Activated naive CD4-positive, alpha-beta T cell treated with Interleukin-2 at 50 U/mL for 16 hours (primary cell): ENCODE data around the gene ACP5.
"Not testable (repeated sequence)": the region's sequence is repeated elsewhere in the genome, so short reads cannot be mapped to it uniquely, and the experiment has no call there.

Source experiments
- DNase-seq: peaks from one replicate; pipeline ENCODE4 v3.0.0-alpha.2; 2020

Gene ACP5

GRCh38 chr19:11578258-11579142 is 1.1 kb upstream of the ACP5 start:
- peak; percentile 48 for DNase-seq

DNA sequence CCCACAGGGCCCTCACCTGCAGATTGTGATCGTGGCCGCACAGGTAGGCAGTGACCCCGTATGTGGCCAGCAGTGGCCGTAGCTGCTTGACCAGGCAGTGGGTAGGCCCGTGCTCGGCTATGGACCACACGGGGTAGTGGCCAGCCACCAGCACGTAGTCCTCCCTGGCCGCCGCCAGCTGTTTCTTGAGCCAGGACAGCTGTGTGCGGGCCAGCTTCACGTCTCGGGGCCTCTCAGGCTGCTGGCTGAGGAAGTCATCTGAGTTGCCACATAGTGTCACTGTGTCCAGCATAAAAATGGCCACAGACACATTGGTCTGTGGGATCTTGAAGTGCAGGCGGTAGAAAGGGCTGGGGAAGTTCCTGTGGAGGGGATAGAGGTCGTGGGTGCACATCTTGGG is 1.2 kb downstream of the ACP5 start:
- DNase-seq: no peak

GRCh38 chr19:11574689-11575088 is 2.8 kb downstream of the ACP5 start:
- DNase-seq: no peak

DNA sequence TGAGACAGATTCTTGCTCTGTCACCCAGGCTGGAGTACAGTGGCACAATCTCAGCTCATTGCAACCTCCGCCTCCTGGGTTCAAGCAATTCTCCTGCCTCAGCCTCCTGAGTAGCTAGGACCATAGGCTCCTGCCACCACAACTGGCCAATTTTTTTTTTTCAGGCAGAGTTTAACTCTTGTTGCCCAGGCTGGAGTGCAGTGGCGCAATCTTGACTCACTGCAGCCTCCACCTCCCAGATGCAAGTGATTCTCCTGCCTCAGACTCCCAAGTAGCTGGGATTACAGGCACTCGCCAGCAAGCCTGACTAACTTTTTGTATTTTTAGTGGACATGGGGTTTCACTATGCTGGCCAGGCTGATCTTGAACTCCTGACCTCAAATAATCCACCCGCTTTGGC is 3.7 kb downstream of the ACP5 start:
- not testable (repeated sequence) for DNase-seq

DNA sequence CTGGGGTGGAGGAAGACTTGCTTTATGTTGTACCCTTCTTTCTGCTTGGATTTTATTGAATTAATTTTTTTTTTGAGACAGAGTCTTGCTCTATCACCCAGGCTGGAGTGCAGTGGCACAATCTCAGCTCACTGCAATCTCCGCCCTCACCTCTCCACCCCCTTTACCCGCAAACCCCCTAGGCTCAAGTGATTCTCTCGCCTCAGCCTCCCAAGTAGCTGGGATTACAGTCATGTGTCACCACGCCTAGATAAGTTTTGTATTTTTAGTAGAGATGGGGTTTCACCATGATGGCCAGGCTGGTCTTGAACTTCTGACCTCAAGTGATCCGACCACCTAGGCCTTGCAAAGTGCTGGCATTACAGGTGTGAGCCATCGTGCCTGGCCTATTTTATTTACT is 4.1 kb downstream of the ACP5 start:
- not testable (repeated sequence) for DNase-seq

DNA sequence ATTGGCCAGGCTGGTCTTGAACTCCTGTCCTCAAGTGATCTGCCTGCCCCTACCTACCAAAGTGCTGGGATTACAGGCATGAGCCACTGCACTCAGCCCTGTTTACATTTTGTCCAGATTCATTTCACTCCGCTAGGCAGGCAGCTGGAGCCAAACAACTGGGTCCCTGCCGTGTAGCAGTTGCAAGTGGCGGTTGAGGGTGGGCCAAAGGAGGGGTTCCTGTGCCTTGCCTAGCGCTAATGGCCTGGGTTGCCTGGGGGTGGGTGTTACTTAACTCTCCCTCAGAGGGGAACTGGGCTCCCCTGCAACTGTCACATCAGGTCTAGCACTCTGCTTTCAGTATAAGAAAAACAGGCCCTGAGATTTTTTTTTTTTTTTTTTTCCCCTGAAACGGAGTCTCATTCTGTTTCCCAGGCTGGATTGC is 7.4 kb downstream of the ACP5 start:
- no peak for DNase-seq

DNA sequence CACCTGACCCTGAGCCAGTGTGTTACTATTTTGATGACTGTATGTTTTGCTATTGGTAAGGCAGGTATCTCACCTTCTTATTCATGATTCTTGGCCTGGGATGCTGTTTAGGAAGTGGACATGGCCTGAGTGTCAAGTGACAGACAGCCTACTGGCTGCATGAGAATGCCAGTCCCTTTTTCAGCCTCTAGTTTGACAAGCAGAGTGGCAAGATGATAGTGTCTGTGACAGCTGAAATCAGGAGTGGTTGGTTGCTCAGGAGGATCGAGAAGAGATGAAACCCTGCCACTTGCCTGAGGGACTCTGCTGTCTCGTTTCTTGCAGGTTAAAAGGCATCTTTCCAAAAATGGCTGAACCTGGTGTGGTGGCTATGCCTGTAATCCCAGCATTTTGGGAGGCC is 11.3 kb downstream of the ACP5 start:
- no peak for DNase-seq

DNA sequence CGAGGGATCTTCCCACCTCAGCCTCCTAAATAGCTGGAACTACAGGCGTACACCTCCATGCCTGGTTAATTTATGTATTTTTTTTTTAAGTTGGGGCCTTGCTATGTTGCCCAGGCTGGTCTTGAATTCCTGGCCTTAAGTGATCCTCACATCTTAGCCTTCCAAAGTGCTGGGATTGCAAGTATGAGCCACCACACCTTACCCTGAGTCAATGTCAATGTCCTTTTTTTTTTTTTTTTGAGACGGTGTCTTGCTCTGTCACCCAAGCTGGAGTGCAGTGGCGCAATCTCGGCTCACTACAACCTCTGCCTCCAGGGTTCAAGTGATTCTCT is 11.8 kb downstream of the ACP5 start:
- not testable (repeated sequence) for DNase-seq

GRCh38 chr19:11564082-11564807 is 13.2 kb downstream of the ACP5 start:
- DNase-seq: not testable (repeated sequence)

DNA sequence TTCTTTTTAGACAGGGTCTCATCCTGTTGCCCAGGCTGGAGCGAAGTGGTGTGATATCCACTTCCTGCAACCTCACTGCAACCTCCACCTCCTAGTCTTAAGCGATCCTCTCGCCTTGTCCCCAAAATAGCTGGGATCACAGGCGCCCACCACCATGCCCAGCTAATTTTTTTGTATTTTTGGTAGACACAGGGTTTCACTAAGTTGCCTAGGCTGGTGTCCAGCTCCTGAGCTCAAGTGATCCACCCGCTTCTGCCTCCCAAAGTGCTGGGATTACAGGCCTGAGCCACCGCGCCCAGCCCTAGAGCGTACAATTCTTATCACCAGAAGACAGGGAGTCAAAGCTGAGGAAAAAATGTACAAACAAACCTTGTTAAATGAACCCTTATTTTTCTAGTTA is 13.9 kb downstream of the ACP5 start:
- no peak for DNase-seq

GRCh38 chr19:11560404-11561051 is 16.9 kb downstream of the ACP5 start:
- DNase-seq: peak; percentile 49

- DNase-seq: peak; percentile 96
These were observed 18.3 kb downstream of the ACP5 start, which contains the start of gene ELOF1 for GRCh38 chr19:11558881-11559828. TSS of gene ELOF1 (minus strand) at chr19:11559230. CDS start at chr19:11554347, 4,883 bp downstream.

DNA sequence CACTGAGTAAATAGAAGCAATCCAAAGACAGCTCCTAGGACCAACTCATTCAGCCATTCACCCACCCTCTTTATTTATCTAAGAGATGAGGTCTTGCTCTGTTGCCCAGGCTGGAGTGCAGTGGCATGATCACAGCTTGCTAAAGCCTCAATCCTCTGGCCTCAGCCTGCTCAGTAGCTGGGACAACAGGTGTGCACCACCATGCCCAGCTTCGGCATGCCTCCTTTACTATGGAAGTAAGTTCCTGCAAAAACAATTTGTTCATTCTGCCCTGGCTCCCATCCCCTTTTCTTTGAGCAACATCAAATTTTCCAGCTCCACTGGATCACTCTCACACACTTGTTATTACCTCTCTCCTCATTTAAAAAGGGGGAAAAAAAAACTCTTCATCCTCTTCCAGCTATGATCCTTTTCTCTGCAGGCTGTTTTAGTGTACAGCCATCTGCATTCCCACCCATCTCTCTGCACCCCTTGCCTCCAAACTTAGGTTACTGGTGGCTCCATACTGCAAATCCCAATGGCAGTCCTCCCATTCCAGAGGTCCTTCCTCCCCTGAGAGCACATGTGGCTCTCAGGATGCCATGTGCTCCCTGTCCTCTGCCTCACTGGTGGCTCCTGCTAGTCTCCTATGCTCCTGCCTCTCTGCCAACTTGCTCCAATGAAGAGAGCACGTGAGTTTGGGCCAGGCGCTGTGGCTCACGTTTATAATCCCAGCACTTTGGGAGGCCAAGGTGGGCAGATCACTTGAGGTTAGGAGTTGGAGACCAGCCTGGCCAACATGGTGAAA is 20.6 kb downstream of the ACP5 start:
- no peak for DNase-seq

DNA sequence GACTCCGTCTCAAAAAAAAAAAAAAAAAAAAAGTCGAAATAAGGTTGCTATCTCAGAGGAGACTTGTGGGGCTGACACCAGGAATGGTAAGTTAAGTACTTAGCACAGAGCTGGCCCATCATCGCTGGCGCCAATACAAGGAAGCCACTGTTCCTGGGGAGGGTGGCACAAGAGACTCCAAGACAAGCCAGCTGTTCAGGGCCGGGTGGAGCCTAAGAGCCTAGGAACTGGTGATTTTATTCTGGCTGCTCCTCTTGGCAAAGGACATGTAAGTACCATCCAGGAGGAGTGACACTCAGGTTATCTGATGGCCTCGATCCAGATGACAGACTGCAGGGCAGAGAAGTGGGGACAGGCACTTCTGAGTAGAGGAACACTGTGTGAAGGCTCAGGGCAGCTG is 22.2 kb downstream of the ACP5 start:
- DNase-seq: no peak

DNA sequence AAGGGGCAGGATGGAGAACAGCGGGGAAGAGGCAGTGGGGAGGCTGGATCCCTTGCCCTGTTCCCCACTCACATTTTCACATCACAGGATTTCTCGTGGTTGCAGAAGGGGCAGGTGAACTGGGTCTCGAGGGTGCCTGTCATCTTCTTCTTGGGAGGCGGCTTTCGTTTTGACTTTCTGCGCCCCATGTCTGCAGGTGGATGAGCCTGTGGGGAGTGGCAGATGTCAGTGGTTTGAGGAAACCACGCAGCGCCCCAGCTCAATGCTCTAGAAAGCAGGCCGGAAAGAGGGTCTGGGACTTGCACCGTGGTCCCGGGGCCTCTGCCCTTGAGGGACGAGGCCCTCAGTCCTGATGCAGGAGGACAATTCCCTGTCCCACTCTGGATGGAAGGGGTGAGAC is 23.3 kb downstream of the ACP5 start:
- no peak for DNase-seq

DNA sequence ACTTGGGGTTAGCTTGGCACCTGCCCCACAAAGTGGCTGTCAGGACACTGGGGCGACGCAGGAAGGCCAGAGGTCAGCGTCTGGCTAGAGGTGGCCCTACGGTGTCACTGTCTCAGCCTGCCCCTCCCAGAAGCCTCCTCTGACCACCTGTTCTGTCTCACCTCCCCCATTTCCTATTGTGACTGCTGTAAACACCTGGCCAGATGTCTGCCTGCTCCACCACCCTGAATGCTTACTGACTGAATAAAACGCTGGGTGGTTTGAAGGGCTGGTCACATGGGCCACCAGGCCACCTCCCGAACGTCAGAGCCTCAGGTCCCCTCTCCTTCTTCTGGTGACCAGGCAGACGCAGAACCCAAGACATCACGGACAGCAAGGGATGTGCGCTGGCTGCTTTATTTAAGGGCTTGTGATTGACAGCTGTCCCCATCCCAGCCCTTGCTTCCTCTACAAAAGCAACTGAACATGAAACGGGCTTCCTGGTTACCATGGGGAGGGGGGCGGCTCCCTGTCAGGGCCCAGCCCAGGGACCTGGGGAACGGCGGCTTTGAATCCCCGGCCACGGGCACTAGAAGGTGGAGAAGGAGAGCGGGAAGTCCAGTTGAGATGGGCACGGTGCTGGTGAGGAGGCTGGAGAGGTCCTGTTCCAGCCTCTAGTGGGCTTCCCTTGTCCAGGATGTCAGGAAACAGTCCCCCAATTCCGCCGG is 24.6 kb downstream of the ACP5 start:
- DNase-seq: no peak

- no peak for DNase-seq
These were observed 25.7 kb downstream of the ACP5 start for GRCh38 chr19:11551603-11552235.

- no peak for DNase-seq
These were observed 27.2 kb downstream of the ACP5 start for GRCh38 chr19:11550265-11550664.

DNA sequence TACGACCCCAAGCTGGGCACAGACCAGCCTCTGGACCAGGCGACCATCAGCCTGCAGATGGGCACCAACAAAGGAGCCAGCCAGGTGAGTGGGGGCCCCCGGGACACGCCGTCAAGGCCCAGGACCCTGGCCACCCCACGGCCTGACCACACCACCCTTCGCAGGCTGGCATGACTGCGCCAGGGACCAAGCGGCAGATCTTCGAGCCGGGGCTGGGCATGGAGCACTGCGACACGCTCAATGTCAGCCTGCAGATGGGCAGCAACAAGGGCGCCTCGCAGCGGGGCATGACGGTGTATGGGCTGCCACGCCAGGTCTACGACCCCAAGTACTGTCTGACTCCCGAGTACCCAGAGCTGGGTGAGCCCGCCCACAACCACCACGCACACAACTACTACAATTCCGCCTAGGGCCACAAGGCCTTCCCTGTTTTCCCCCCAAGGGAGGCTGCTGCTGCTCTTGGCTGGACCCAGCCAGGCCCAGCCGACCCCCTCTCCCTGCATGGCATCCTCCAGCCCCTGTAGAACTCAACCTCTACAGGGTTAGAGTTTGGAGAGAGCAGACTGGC is 28.0 kb downstream of the ACP5 start:
- DNase-seq: no peak
